ENCODE results near the gene OSGIN1. TPM values are rescaled to one million over a fixed set of nuclear protein-coding genes. Genes with fewer than 3 reads are reported as not detected.

The OSGIN1 gene
- total and polyA plus RNA-seq, 2 of the 8 experiments (the other 6 are each of a cell fraction or from before 2014, with no cell fraction given) = 0.58 to 0.76 TPM

- Histone ChIP-seq H2AK5ac (ENCODE audit: low read depth, low read length) (no peak within 1 kb of the TSS), H2BK15ac (ENCODE audit: low read length) (no peak within 1 kb of the TSS), H4K5ac (ENCODE audit: insufficient read length, low read depth, low read length) (no peak within 1 kb of the TSS), H3K4me2 (ENCODE audit: insufficient read depth in 1 of 2, low read depth in 2 of 2, low read length in 2 of 2) (peak within 1 kb of the TSS; percentile 76 to 79), H3K4ac (replicated peaks; ENCODE audit: insufficient read length, low read depth, low read length) (no peak within 1 kb of the TSS), H3K79me1 (ENCODE audit: low read depth, low read length) (no peaks in the 10 kb centered on the region), H3K79me2 (ENCODE audit: control insufficient read depth in 1 of 2, insufficient read depth in 2 of 2, low read length in 2 of 2) (no peaks in the 10 kb centered on the region), H2BK12ac (ENCODE audit: low read depth, low read length) (no peak within 1 kb of the TSS), H2BK20ac (ENCODE audit: low read length) (no peak within 1 kb of the TSS), H3K56ac (replicated peaks; ENCODE audit: insufficient read length, low read depth, low read length) (no peak within 1 kb of the TSS), H4K20me1 (replicated peaks in 1 of 2; ENCODE audit: control insufficient read depth in 1 of 2, insufficient read depth in 2 of 2, low read length in 2 of 2) (peaks cover 0 to 3% of the 10 kb centered on the region in 2 experiments), H3K18ac (ENCODE audit: extremely low read depth, low read length) (no peak within 1 kb of the TSS; the same call in 1 of the 2 replicates), H3K23ac (ENCODE audit: insufficient read length) (no peak within 1 kb of the TSS), H3K36me3 (ENCODE audit: control insufficient read depth in 2 of 4, insufficient read depth in 4 of 4, low read length in 3 of 4) (no peaks in the 10 kb centered on the region), H4K8ac (ENCODE audit: extremely low read depth, insufficient read depth, low read length) (peak within 1 kb of the TSS; percentile 15; the same call in 1 of the 2 replicates), H2AFZ (ENCODE audit: low read length) (no peak within 1 kb of the TSS), H3K14ac (ENCODE audit: insufficient read length) (no peak within 1 kb of the TSS), H3K4me1 (replicated peaks in 1 of 4; ENCODE audit: control insufficient read depth in 3 of 4, insufficient read depth in 4 of 4, low read length in 3 of 4) (peaks cover 0 to 11% (median 8%) of the 10 kb centered on the region in 4 experiments; a peak in 6 of 7 replicates), H4K91ac (replicated peaks; ENCODE audit: insufficient read length, low read length) (no peak within 1 kb of the TSS), H2BK5ac (ENCODE audit: low read depth, low read length) (no peak within 1 kb of the TSS), H3K9me3 (ENCODE audit: insufficient read depth in 2 of 2, low read depth in 1 of 2, low read length in 1 of 2) (no peaks in the 10 kb centered on the region), H3K23me2 (ENCODE audit: low read depth, low read length) (peaks cover 11% of the 10 kb centered on the region; the same call in 1 of the 2 replicates), H2BK120ac (replicated peaks; ENCODE audit: low read depth, low read length) (no peak within 1 kb of the TSS), H3K27ac (ENCODE audit: low read depth, low read length) (no peak within 1 kb of the TSS), H3K27me3 (replicated peaks in 1 of 4; ENCODE audit: control insufficient read depth in 3 of 4, extremely low read depth in 1 of 4, insufficient read depth in 3 of 4, low read length in 3 of 4) (peaks cover 0 to 13% (median 9%) of the 10 kb centered on the region in 4 experiments; a peak in 6 of 7 replicates), H3K4me3 (ENCODE audit: extremely low read depth in 1 of 4, insufficient read depth in 2 of 4, low read depth in 3 of 4, low read length in 4 of 4) (peak within 1 kb of the TSS; percentile 31 to 62 (median 45)), H3K9ac (replicated peaks in 1 of 4; ENCODE audit: extremely low read depth in 1 of 4, low read depth in 3 of 4, low read length in 3 of 4) (no peak within 1 kb of the TSS)
- DNase-seq (ENCODE audit: low read depth in 1 of 2, low spot score in 2 of 2) (peak in 1 of 2 experiments; percentile 74), FAIRE-seq (no peak)
- ChIA-PET CTCF (ENCODE audit: partially characterized antibody) (no interaction called here), POLR2A (ENCODE audit: partially characterized antibody) (no interaction called here)
- 33% methylated on average over 15 of the region's 35 CpGs; no CpG with 5 or more reads in 1 of the 2 experiments for WGBS, 2 experiments (ENCODE audit: extremely low coverage in 1 of 2, insufficient coverage in 1 of 2, insufficient read length in 1 of 2, insufficient replicate concordance in 2 of 2, low coverage in 1 of 2, low lambda C conversion rate in 2 of 2, missing lambda C conversion rate in 1 of 2)
- no peak for TF ChIP-seq TCF12 (IDR thresholded peaks at IDR 0.05; ENCODE audit: low read depth, low read length)
- peak; percentile 62 to 85 for TF ChIP-seq RAD21 (IDR thresholded peaks at IDR 0.05 in 1 of 2, conservative IDR thresholded peaks at IDR 0.05 in 1 of 2; ENCODE audit: low read depth in 2 of 2, low read length in 2 of 2)
- TF ChIP-seq ATF3 (IDR thresholded peaks at IDR 0.05; ENCODE audit: insufficient read depth, low read depth, low read length) = no peak
- TF ChIP-seq HDAC2 (IDR thresholded peaks at IDR 0.05; ENCODE audit: borderline replicate concordance in 1 of 2, low read depth in 2 of 2, low read length in 2 of 2) = peak; percentile 55 to 89; a peak in 2 of 4 replicates
- TF ChIP-seq CTCF (IDR thresholded peaks at IDR 0.05; ENCODE audit: control extremely low read depth in 1 of 3, insufficient read depth in 1 of 3, low read depth in 1 of 3, low read length in 3 of 3) = peak; percentile 56 to 81 (median 67)
- TF ChIP-seq BACH1 (IDR thresholded peaks at IDR 0.05; ENCODE audit: low read length) = peak; percentile 85
- TF ChIP-seq EGR1 (IDR thresholded peaks at IDR 0.05; ENCODE audit: borderline replicate concordance, low read depth, low read length) = peak; percentile 66; the same call in 1 of the 2 replicates
Measured at GRCh38 chr16:83967838-83968305, 14.8 kb downstream of the OSGIN1 start, which contains the start of gene NECAB2. Gene NECAB2 (plus strand): TSS chr16:83968244. CDS start chr16:83968649, 405 bp downstream.

All from H1 (cell line).